Mucosa of descending colon (tissue), 3 donors: ENCODE measurements around the gene PRKACB. TPM values are rescaled to one million over a fixed set of nuclear protein-coding genes. Genes with fewer than 3 reads are reported as not detected.

Experiments
- ATAC-seq: fragments of 200-7000 bp; cut with Tn5 transposase; one replicate; pipeline ENCODE4 v1.9.1; 2020; ENCODE audit warnings: mild to moderate bottlenecking, moderate library complexity
- DNase-seq, 3 donors: peaks; one replicate each; pipeline ENCODE4 v3.0.0-alpha.2; 2020
- H3K36me3 ChIP-seq: fragments of 200-600 bp; one replicate; pipeline ENCODE4 v1.8.0; 2021; ENCODE audit warnings: low read depth, mild to moderate bottlenecking
- H3K4me1 ChIP-seq: fragments of 200-600 bp; one replicate; pipeline ENCODE4 v1.8.0; 2021; ENCODE audit warnings: low read depth, mild to moderate bottlenecking
- H3K4me3 ChIP-seq: fragments of 200-600 bp; one replicate; pipeline ENCODE4 v1.8.0; 2021; ENCODE audit warnings: mild to moderate bottlenecking
- H3K9me3 ChIP-seq: fragments of 200-600 bp; one replicate; pipeline ENCODE4 v1.8.0; 2021; ENCODE audit warnings: mild to moderate bottlenecking
- intact Hi-C, 2 donors: fragments of 100-400 bp; cut with DNase I in 1 of 2; cut with micrococcal nuclease in 1 of 2; formaldehyde crosslinking; loops; one replicate each; pipeline versions ENCODE4 v1.11.0 to v1.11.1; 2022; cut with DNase I, micrococcal nuclease
- total RNA-seq, 3 donors: library from RNA; stranded (reverse); fragmentation: NEBNext Ultra II Directional in 2 of 3; extraction: Animal tissue kit (Norgen Biotek cat#: 25700) in 2 of 3; gene quantifications; one replicate each; pipeline versions ENCODE4 v1.2.1 to v1.2.4, GENCODE V29; 2021 to 2023
- TF ChIP-seq, protein P1 (sequence below): fragments of 200-600 bp; IDR thresholded peaks from one replicate; pipeline ENCODE4 v1.8.0; 2022; ENCODE audit warnings: antibody characterized with exemption, mild to moderate bottlenecking
- donor health status: DM: no; HTN: no; CAD: no; lungs with moderate emphysema.
- donor health status: DM: no; HTN: no; CAD: no.
- donor health status: DM: no; HTN: yes; CAD: no.

The PRKACB gene
- total RNA-seq, 3 donors from 2014 or later, result 91.0 to 155 (median 99.3) TPM

DNA sequence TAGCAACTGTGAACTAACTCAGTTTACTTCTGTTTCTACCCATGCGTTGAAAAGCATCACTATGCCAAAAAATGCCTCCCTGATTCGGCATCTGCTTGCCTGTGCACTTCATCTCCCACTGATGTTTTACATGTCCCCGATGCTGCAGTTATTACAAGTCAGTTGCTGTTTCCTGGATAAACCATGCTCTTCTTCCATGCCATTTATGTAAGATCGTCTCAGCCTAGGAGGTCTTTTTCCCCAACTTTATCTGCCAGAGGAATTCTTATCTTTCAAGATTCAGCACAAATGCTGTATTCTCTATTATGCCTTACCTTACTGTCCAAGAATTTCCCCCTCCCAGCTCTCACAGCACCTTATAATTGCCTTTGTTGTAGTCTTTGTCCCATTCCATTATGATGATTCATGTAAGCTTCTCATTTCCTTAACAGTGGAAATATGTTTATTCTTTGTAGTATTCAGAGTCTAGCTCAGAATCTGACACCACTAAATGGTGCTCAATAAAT lies 30.0 kb downstream of the PRKACB start:
- intact Hi-C loops, result no loop called here
- TF ChIP-seq, protein P1, sequence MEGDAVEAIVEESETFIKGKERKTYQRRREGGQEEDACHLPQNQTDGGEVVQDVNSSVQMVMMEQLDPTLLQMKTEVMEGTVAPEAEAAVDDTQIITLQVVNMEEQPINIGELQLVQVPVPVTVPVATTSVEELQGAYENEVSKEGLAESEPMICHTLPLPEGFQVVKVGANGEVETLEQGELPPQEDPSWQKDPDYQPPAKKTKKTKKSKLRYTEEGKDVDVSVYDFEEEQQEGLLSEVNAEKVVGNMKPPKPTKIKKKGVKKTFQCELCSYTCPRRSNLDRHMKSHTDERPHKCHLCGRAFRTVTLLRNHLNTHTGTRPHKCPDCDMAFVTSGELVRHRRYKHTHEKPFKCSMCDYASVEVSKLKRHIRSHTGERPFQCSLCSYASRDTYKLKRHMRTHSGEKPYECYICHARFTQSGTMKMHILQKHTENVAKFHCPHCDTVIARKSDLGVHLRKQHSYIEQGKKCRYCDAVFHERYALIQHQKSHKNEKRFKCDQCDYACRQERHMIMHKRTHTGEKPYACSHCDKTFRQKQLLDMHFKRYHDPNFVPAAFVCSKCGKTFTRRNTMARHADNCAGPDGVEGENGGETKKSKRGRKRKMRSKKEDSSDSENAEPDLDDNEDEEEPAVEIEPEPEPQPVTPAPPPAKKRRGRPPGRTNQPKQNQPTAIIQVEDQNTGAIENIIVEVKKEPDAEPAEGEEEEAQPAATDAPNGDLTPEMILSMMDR, result no peak
- Histone ChIP-seq H3K4me3 (no peak overlapping the region), H3K9me3 (no peaks in the 10 kb centered on the region), H3K4me1 (peaks cover 7% of the 10 kb centered on the region), H3K36me3 (no peaks in the 10 kb centered on the region)
- DNase-seq, result no peak
- ATAC-seq, result peak; percentile 95

DNA sequence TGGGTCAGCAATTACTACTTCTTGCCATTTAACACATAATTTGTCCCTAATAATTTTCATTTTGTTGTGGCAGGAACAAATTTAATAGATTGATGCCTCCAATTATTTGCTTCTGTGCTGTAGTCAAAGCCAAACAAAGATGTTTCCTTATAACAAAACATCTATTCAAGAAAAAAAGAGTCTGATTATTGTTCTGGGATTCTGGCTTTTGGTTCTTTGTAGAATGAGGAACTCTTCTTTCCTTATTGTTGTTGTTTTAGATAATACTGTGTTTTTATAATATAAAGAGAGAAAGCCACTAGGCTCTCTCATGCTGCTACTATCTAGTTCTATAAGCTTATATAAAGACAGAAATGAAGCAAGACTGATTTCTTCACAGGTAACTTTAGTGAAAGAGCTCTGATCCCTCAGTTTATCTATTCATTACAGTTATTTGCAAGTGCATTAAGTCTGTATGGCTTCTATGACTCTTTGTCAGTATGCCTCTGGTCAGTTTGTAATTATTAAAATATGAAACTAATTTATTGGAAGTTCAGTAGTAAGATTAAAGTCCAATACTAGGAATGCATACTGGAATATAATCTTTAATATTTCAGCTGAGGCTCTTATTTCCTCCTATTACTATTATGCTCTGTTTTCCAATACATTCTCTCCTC lies 37.4 kb downstream of the PRKACB start:
- DNase-seq (no peak), ATAC-seq (no peak)
- Histone ChIP-seq H3K36me3 (no peaks in the 10 kb centered on the region), H3K9me3 (no peaks in the 10 kb centered on the region), H3K4me1 (no peaks in the 10 kb centered on the region), H3K4me3 (no peak overlapping the region)
- TF ChIP-seq, protein P1, result no peak
- intact Hi-C loops, result loop anchor here in 1 of 2 donors (2.0 kb wide), 1 partner anchor 17 kb away; no protein-coding TSS in a partner anchor

DNA sequence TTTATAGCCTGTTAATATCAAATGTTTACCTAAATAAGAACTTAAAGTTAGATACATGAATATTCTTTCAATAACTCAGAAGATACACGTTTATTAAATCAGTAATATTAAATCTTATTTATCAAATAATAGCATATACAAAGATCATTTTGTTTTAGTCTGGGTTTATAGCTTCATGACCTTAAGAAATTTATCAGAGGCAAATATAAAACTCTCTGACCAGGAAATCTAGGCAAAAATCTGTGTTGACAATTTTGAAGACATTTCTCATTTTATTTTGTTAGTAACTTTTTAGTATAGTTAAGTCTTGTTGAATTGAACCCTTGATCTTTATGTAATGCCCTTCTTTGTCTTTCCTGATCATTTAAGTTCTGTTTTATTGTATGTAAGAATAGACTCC lies 46.4 kb downstream of the PRKACB start:
- Histone ChIP-seq H3K36me3 (no peaks in the 10 kb centered on the region), H3K4me1 (no peaks in the 10 kb centered on the region), H3K4me3 (no peak overlapping the region), H3K9me3 (peaks cover 17% of the 10 kb centered on the region)
- DNase-seq, result no peak
- ATAC-seq, result no peak
- TF ChIP-seq, protein P1, result no peak
- intact Hi-C loops, result no loop called here

DNA sequence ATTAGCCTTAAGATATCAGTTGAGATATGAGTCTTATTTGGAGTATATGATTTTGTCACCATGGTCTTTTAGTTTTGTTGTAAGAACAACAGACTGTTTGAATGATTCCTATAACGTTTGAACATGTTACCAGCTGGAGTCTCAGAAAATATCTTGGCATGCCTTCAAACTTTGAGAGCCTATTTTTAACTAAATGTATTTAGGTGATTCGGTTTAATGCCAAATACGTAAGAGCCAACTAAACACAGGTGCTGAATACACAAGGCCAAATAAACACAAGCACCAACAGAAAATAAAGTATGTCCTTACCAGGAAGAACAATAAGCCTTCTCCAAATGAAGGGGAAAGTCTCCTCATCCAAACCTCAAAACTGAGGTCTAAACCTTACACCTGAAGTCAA lies 48.6 kb downstream of the PRKACB start:
- intact Hi-C loops, result no loop called here
- H3K9me3 ChIP-seq, result peaks cover 17% of the 10 kb centered on the region
- ATAC-seq (no peak), DNase-seq (no peak)
- no peak overlapping the region for H3K4me3 ChIP-seq
- TF ChIP-seq, protein P1, result no peak
- no peaks in the 10 kb centered on the region for H3K4me1 ChIP-seq
- H3K36me3 ChIP-seq, result no peaks in the 10 kb centered on the region

DNA sequence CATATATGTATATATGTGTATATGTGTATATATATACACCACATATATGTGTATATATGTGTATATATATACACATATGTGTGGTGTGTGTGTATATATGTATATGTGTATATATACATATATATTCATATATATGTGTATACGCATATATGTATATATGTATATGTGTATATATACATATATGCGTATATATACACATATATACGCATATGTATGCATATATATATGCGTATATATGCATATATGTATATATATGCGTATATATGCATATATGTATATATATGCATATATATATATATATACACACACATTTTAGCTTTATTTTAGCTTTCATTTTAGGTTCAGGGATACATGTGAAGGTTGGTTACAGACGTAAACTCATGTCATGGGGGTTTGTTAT lies 54.8 kb downstream of the PRKACB start:
- no peak for ATAC-seq
- TF ChIP-seq, protein P1, result no peak
- no peaks in the 10 kb centered on the region for H3K4me1 ChIP-seq
- intact Hi-C loops, result loop anchor here in 1 of 2 donors (2.0 kb wide), 1 partner anchor 16 kb away; no protein-coding TSS in a partner anchor
- no peaks in the 10 kb centered on the region for H3K36me3 ChIP-seq
- DNase-seq, result no peak
- H3K9me3 ChIP-seq, result peaks cover under 1% of the 10 kb centered on the region
- H3K4me3 ChIP-seq, result no peak overlapping the region
